ENCODE data around the gene RBFA.

DNA sequence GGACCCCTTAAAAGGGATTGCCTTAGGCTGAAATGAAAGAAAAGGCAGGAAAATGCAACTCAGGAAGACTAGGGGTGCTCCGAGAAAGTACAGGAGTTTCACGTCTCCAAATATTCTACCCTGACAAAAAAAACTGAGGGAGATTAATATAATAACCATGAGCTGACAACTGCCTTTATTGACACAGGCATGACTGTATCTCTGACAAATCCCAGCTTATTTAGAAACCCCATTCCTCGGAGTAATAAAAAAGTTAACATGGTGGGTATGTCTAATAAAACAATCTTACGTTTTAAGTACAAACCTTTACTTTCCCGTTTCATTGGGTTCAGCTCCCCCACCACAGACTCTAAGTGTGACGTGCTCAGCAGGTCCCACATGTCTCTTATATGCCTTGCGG lies 7.9 kb upstream of the RBFA start:
- TF ChIP-seq POLR2A (IDR thresholded peaks at IDR 0.05; ENCODE audit: low read depth, low read length), result no peak
- no peak for TF ChIP-seq TAF1 (IDR thresholded peaks at IDR 0.05; ENCODE audit: low read depth, low read length)
- no peak for TF ChIP-seq POLR2AphosphoS5 (IDR thresholded peaks at IDR 0.05; ENCODE audit: low read depth, low read length)
